Activated naive CD4-positive, alpha-beta T cell (primary cell): ENCODE data around the gene USP26.
"Not testable (repeated sequence)": the region's sequence is repeated elsewhere in the genome, so short reads cannot be mapped to it uniquely, and the experiment has no call there.

Source experiments
- DNase-seq, 4 experiments: peaks; one replicate each; lab custom pipeline; 2025; lab: John Stamatoyannopoulos, UW

Gene USP26, protein sequence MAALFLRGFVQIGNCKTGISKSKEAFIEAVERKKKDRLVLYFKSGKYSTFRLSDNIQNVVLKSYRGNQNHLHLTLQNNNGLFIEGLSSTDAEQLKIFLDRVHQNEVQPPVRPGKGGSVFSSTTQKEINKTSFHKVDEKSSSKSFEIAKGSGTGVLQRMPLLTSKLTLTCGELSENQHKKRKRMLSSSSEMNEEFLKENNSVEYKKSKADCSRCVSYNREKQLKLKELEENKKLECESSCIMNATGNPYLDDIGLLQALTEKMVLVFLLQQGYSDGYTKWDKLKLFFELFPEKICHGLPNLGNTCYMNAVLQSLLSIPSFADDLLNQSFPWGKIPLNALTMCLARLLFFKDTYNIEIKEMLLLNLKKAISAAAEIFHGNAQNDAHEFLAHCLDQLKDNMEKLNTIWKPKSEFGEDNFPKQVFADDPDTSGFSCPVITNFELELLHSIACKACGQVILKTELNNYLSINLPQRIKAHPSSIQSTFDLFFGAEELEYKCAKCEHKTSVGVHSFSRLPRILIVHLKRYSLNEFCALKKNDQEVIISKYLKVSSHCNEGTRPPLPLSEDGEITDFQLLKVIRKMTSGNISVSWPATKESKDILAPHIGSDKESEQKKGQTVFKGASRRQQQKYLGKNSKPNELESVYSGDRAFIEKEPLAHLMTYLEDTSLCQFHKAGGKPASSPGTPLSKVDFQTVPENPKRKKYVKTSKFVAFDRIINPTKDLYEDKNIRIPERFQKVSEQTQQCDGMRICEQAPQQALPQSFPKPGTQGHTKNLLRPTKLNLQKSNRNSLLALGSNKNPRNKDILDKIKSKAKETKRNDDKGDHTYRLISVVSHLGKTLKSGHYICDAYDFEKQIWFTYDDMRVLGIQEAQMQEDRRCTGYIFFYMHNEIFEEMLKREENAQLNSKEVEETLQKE

DNA sequence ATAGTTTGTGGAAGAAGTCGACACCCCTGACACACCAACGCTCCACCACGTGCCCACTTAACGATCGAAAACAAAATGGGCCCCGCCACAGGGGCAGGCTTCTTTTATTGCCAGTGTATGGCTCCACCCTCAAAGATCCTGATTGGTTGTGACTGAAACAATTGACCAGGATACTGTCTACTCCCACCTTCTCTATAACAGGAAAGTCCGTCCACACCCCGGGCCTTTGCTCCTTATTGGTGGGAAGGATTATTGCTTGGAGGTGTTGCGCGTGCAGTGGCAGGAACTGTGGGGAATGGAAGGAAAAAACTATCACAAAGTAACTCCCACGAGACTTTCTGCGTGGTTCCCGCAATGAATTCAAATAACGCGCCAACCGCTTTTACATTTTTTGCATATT, at the start of gene USP26:
Gene USP26, minus strand, starts transcription at position 79 of the 400 bp plus-strand sequence. CDS start 68,889 bp downstream, outside the sequence.
- DNase-seq: no peak

- DNase-seq: no peak
Observed at GRCh38 chrX:133134282-133134681, 37.4 kb upstream of the USP26 start.

- no peak for DNase-seq
Observed at GRCh38 chrX:133120406-133120805, 23.5 kb upstream of the USP26 start.

DNA sequence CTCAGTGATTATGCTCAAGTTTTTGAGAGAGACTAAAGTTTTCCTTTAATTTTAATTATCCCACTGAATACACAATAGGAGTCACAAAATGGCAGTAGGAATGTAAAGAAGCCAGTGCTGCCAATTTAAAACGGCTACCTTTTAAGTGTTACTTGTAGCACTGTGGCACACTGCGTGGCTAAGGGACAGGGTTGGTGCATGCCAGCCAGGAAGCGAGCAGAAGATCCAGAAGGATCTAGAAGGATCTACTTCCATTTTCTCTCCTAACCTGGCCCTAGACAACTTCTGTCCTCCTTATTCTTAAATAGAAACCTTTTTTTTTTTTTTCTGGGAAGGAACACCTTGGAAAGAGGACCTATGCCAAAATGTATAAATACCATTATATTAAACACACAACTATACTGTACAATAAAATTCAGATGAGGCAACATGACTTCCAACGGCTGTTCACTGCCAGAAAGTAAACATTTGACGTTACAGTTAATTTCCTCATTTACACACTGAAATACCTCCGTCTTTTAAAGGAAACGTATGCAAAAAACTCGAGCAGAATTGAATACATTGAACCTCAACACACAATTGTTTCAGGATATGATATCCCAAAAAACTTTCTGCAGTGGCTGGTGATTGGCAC, 2.7 kb downstream of the USP26 start:
- DNase-seq: no peak

DNA sequence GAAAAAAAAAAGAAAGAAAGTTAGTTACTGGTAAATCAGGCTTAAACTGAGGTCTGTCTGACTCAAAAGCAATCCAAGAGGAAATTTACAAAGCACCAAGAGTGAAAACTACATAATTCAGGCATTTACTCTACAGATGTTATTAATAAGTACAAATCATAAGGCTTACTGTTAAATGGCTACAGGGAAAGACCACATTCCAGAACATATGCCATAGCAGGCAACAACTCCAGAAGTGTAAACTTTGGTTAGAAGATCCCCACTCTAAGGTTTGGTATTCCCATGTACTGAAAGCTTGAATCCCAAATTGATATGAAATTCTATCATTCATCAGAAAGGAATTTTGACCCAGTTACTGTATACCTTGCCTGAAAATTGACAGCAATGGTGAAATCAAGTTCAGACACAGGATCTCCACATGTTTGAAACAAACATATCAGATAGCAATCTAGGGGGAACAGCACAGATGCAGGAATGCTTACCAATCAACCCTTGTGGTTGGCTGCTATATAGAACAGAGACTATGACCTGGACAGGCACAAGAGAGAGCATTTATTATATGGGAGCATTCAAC, 6.6 kb downstream of the USP26 start:
- no peak for DNase-seq

DNA sequence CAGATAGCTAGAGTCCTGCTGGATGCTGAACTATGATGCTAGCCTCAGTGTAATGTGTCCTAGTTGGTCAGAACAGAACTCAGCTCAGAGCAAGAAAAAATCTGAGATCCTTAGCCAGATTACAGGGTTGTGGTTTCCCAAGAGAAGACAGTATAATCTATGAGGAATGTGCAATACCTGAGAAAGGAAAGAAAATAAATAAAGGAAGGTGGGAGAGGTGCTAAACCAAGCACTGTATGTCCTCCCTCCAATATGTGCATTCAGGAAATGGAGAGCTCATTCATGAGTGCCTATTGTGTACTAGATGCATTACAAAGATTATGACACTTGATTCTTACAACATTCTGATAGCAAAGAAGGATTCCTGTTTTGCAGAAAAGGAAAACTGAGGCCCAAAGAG, 7.5 kb downstream of the USP26 start:
- DNase-seq: no peak

- no peak for DNase-seq
Observed at GRCh38 chrX:133085785-133086184, 11.1 kb downstream of the USP26 start.

DNA sequence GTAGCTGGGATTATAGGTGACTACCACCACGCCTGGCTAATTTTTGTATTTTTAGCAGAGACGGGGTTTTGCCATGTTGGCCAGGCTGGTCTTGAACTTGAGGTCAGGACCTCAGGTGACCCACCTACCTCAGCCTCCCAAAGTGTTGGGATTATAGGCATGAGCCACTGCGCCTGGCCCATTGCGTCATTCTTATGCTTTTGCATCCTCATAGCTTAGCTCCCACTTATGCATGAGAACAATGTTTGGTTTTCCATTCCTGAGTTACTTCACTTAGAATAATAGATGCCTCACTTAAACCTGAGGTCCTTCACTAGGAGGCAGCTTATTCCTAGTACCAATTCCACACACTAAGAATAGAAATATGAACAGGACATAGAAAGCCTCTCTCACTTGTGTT, 11.9 kb downstream of the USP26 start:
- not testable (repeated sequence) for DNase-seq

GRCh38 chrX:133083899-133084298, 13.0 kb downstream of the USP26 start:
- DNase-seq: no peak

- no peak for DNase-seq
Observed at GRCh38 chrX:133081990-133082389, 14.9 kb downstream of the USP26 start.

DNA sequence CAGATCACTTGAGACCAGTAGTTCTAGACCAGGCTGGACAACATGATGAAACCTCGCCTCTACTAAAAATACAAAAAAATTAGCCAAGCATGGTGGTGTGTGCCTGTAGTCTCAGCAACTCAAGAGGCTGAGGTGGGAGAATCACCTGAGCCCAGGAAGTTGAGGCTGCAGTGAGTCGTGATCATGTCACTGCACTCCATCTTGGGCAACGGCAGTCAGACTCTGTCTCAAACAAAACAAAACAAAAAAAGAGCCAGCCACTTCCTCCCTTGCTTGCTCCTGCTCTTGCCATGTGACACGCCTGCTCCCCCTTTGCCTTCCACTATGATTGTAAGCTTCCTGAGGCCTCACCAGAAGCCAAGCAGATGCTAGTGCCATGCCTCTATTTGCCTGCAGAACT, 19.1 kb downstream of the USP26 start:
- DNase-seq: not testable (repeated sequence)

DNA sequence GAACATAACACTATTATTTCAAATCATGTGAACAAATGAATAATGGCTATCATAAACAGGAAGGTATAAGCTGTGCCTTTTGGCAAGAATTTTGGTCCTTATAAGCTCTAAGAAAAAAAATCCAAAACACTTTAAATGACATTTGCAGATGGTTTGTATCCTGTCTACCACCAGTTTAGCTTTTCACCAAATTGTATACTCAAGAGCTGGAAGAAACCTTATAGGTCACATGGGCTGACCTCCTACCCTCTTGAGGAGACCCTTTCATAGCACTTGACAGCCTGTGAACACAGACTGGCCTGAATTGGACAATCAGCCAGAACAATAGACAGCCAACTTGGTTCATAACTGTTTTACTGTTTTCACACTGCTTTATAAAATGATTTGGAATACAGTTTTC, 24.3 kb downstream of the USP26 start:
- no peak for DNase-seq

- DNase-seq: no peak
Observed at GRCh38 chrX:133068461-133068860, 28.4 kb downstream of the USP26 start.

DNA sequence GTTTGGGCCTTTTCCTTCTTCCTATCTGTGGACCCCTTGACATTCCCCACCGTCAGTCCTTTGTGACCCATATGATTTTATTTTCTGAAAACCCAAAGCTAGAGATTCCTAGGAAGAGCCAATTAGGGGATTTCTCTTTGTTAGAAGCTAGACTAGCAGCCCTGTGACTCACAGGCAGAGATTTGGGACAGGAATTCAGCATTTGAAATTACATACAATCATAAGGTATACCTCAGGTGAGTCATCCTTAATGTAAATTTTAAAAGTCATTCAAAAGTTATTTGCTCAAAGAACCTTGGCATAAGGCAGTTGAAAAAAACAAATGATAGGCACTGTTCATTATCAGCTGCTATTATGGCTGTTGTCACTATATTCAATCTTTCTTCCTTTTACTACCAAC, 40.6 kb downstream of the USP26 start:
- no peak for DNase-seq

GRCh38 chrX:133054761-133055405, 42.0 kb downstream of the USP26 start:
- DNase-seq: no peak

DNA sequence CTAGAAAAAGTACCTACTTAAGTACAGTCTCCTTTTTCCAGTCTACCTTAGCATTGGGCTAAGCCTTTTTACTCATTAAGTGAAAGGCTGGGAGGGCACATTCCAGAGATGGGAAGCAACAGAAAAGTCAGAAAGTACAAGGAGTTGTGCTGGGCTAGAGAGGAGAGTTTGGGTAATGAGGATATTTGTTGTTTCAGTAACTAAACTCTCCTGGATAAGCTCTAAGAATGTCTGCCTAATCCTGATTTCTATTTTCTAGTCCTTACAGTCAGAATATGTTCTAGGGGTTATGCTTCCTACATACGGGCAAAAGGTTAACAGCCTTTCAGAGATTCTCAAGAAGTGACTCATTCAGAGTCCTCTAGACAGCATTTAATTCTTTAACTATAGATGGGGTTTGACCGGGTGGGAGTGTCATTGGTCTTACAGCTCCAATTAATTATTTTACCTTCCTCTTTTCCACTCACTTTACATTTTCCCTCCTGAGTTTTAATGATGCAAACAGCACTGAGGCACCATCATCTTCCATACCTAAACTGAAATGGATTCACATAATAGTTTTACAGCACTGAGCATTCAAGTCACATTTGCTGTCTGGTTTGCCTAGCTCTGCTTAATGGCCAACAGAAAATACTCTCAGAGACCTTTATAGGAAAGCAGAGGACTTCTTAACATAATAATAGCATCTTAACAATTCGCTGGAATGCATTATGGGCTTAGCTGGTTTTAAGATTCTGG, 42.9 kb downstream of the USP26 start:
- DNase-seq: no peak

DNA sequence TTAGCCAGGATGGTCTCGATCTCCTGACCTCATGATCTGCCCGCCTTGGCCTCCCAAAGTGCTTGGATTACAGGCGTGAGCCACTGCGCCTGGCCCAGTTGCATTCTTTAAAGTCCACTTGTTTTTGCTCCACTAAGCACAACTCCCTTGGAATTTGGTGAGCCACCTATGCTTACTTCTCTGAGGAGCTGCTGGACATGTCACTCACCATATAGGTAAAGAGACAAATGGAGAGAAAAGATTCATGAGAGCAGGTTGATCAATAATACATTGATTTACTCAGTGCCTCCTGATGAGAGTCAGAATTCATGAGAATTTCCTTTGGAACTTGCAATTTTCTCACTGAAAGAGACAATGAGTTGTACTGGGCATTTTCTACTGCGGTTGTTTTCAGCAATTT, 48.2 kb downstream of the USP26 start:
- no peak for DNase-seq

DNA sequence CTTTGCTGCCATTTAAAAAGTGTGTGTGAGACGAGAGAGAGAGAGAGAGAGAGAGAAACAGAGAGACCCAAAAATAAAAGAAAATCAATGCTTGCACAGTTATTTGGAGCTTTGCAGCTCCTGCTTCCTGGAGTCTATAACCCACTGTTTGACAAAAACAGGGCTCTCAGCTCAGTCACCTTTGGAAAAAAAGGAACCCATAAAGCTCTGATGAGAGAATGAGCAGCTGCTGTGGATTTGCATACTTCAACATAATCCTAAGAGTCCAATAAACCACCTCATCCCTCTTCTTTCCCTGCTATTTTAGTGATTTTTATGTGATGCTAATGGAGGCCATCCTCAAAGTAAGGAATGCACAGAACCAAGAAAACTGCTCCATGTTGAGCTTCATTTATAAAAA, 50.3 kb downstream of the USP26 start:
- no peak for DNase-seq

GRCh38 chrX:133045986-133046385, 50.9 kb downstream of the USP26 start:
- DNase-seq: no peak

- not testable (repeated sequence) for DNase-seq
Observed at GRCh38 chrX:133044145-133044786, 52.6 kb downstream of the USP26 start.
